ENCODE measurements around the gene IGF2BP3.

DNA sequence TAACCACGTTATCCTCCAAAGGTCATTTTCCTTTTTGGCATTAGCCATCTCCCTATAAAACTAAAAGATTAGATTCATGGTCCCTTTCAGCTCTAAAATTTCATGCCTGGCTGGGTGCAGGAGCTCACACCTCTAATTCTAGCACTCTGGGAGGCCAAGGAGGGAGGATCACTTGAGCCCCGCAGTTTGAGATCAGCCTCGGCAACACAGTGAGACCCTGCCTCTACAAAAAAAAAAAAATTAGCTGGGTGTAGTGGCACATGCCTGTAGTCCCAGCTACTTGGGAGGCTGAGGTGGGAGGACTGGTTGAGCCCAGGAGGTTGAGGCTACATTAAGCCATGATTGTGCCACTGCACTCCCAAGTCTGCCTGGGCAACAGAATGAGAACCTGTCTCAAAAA is 114.1 kb downstream of the IGF2BP3 start:
- TF ChIP-seq, protein P1, sequence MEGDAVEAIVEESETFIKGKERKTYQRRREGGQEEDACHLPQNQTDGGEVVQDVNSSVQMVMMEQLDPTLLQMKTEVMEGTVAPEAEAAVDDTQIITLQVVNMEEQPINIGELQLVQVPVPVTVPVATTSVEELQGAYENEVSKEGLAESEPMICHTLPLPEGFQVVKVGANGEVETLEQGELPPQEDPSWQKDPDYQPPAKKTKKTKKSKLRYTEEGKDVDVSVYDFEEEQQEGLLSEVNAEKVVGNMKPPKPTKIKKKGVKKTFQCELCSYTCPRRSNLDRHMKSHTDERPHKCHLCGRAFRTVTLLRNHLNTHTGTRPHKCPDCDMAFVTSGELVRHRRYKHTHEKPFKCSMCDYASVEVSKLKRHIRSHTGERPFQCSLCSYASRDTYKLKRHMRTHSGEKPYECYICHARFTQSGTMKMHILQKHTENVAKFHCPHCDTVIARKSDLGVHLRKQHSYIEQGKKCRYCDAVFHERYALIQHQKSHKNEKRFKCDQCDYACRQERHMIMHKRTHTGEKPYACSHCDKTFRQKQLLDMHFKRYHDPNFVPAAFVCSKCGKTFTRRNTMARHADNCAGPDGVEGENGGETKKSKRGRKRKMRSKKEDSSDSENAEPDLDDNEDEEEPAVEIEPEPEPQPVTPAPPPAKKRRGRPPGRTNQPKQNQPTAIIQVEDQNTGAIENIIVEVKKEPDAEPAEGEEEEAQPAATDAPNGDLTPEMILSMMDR (IDR thresholded peaks at IDR 0.05), result no peak
- TF ChIP-seq POLR2A (IDR thresholded peaks at IDR 0.05), result no peak
